Activated naive CD4-positive, alpha-beta T cell (primary cell): ENCODE results near the gene LAMA3.

Experiments
- DNase-seq, 4 experiments: peaks; one replicate each; lab custom pipeline; 2025; lab: John Stamatoyannopoulos, UW

LAMA3 gene

DNA sequence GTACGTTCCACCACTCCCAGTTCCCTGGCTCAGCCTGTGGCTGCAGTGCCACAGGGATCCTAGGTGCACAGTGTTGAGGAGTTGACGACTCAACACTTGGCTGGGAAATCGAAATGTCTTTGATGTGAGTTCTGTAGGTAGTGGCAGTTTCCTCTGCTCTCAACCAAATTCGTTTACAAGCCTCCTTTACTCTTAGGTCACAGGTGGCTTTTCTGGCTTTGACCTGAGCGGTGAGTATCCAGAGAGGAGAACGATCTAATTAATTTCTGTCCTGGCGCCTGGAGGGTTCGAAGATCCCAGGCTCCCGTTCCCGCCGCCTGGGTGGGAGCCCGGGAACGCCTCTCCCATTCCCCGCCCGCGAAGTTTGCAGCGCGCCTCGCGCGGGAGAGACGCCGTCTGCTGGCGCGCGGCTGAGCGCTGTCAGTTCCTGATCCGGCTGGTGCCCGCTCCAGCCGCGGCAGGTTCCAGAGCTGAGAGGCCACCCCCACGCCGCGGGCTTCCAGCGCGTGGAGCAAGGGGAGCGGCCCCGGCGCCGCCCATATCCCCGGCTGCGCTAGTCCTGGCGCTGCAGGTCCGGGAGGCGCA is at the start of gene LAMA3:
LAMA3 (plus strand) TSS at position 423 of the 585 bp plus-strand sequence. CDS start 231 bp downstream, outside the sequence.
- peak in 2 of 4 experiments; percentile 3 to 7 for DNase-seq

GRCh38 chr18:23640052-23640451 is 49.2 kb upstream of the LAMA3 start:
- DNase-seq, result no peak

- DNase-seq, result no peak
These were observed 48.0 kb upstream of the LAMA3 start for GRCh38 chr18:23641143-23641720.

GRCh38 chr18:23641937-23642666 is 47.2 kb upstream of the LAMA3 start:
- DNase-seq, result no peak

GRCh38 chr18:23643815-23644490 is 45.3 kb upstream of the LAMA3 start:
- DNase-seq, result no peak

DNA sequence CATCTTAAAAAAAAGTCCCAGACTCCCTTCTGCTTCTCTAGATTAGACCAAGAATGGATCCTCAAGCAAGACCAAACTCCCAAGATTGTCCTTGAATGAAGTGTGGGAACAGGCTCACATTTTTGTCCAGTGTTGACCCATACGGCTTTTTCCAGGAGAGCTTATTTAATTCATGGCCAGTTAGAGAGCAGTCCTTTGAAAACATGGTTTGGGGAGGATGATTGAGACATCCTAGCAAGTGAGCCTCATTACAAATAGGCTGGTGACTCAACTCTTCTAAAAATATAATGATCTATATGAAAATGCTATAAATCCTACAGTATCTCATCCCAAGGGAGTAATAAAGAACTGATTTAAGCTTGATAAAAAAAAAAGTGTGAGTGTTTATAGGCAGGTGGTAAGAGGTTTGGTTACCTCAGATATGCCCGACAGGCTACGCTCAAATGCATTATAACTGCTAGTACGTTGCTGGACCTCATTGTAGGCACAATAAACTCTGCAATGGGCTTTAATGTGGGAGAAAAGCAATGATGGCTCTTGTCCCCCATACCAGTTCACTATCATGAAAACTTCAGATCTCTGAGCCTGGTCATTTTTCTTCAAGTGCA is 43.6 kb upstream of the LAMA3 start:
- DNase-seq, result no peak

GRCh38 chr18:23646282-23646681 is 43.0 kb upstream of the LAMA3 start:
- no peak for DNase-seq

- DNase-seq, result no peak
These were observed 40.8 kb upstream of the LAMA3 start for GRCh38 chr18:23648456-23648855.

GRCh38 chr18:23648940-23649607 is 40.2 kb upstream of the LAMA3 start:
- DNase-seq, result no peak

- no peak for DNase-seq
These were observed 38.0 kb upstream of the LAMA3 start for GRCh38 chr18:23650968-23651927.

- DNase-seq, result no peak
These were observed 37.0 kb upstream of the LAMA3 start for GRCh38 chr18:23652232-23652631.

DNA sequence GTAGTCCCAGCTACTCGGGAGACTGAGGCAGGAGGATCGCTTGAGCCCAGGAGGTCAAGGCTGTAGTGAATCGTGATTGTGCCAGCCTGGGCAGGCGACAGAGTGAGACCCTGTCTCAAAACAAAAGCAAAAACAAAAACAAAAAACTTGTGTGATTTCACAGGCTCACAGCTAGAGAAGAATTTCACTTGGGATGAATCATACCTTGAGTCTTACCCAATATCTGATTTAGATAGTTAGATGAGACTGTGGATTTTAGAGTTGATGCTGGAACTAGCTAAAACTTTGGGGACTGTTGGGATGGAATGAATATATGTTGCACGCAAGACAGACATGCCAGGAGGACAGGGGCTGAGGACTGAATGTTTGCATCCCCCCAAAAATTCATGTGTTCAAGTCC is 31.0 kb upstream of the LAMA3 start:
- no peak for DNase-seq

- DNase-seq, result no peak
These were observed 27.4 kb upstream of the LAMA3 start for GRCh38 chr18:23661735-23662308.

GRCh38 chr18:23662309-23663263 is 26.7 kb upstream of the LAMA3 start, which contains the start of gene ANKRD29:
Gene ANKRD29, minus strand, starts transcription at chr18:23662911. Its CDS starts 181 bp downstream, at chr18:23662730.
- peak in 3 of 4 experiments; percentile 8 to 38 (median 18) for DNase-seq

DNA sequence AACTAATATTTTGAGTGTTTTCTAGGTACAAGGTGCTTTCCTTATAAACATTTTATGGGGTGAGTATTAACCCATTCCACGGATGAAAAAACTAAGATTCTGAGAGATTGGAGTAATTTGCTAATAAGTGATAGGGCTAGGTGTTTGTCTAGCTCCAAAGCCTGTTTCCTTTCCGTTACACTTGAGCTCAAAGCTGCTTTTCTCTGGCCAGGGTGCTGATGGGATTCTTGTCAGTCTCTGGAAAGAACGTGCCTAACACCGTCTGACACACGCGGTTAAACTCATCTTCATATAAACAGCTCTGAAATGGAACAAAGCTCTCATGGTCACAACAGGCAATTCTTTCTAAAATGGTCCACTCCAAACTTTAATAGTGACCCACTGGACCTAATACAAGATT is 24.6 kb upstream of the LAMA3 start:
- DNase-seq, result no peak

DNA sequence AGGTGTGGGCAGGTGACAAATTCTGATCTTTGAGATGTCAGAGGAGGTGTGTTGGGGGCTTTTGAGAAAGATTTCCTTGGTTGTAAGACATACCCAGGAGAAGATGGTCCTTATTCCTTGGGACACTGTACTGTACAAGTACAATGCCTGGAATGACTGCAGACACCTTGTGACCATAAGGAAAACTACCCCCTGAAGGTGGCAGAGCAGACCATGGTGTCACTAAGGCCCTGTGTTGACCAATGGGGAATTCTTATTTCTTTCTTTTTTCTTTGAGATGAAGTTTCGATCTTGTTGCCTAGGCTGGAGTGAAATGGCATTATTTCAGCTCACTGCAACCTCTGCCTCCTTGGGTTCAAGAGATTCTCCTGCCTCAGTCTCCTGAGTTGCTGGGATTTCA is 22.1 kb upstream of the LAMA3 start:
- no peak for DNase-seq

DNA sequence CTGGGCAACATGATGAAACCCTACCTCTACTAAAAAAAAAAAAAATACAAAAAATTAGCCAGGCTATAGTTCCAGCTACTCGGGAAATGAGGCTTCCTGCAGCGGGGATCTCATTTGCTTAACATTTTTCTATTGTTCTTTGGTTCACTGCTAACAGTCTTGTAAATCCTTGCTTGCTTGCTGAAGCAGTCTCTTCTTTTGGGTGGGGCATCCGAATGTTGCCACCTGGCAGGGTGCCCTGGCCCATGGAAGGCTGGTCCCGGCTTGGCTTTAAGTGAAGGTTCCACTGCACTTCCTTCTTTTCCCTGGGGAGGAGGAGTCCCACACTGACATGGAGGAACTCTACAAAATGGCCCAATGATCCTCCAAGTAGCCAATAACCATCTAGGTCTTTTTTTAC is 20.5 kb upstream of the LAMA3 start:
- no peak for DNase-seq

DNA sequence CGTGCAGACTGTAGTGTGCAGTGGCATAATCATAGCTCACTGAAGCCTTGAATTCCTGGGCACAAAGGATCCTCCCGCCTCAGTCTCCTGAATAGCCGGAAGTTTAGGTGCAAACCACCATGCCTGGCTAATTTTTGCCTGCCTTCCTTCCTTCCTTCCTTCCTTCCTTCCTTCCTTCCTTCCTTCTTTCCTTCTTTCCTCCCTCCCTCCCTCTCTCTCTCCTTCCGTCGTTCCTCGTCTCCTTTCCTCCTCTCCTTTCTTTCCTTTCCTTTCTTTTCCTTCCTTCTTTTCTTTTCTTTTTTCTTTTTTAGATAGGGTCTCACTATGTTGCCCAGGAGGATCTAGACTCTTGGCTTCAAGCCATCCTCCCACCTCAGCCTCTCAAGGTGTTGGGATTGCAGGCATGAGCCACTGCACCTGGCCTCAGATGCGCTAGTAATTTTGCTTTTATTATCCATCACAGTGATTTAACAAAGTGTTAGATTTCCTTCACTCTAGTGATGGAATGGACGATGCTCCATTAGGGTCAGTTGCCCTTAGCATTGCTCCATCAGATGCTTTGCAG is 20.0 kb upstream of the LAMA3 start:
- DNase-seq, result no peak
